Measurements from ENCODE around the gene CLDN18.

DNA sequence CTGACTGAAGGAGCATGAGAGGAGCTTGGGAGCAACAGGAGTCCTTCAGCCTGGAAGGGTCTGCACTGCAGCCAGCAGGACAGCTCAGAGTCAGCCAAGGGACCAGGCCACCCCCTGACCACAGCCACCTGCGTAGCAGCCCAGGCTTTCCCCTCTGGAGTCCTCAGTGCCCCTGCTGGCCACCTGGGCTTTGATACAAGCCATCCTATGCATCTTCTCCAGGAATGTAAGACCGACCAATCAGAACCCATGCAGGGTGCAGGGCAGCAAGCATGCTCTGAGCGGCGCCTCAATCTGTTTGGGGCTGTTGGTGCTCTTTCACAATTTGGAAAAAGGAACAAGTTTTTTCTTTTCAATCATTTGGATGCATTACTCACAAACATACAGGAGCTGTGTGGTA is 53.5 kb downstream of the CLDN18 start:
- TF ChIP-seq POLR2AphosphoS5 (IDR thresholded peaks at IDR 0.05) = no peak
- TF ChIP-seq, protein P1, sequence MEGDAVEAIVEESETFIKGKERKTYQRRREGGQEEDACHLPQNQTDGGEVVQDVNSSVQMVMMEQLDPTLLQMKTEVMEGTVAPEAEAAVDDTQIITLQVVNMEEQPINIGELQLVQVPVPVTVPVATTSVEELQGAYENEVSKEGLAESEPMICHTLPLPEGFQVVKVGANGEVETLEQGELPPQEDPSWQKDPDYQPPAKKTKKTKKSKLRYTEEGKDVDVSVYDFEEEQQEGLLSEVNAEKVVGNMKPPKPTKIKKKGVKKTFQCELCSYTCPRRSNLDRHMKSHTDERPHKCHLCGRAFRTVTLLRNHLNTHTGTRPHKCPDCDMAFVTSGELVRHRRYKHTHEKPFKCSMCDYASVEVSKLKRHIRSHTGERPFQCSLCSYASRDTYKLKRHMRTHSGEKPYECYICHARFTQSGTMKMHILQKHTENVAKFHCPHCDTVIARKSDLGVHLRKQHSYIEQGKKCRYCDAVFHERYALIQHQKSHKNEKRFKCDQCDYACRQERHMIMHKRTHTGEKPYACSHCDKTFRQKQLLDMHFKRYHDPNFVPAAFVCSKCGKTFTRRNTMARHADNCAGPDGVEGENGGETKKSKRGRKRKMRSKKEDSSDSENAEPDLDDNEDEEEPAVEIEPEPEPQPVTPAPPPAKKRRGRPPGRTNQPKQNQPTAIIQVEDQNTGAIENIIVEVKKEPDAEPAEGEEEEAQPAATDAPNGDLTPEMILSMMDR (IDR thresholded peaks at IDR 0.05) = no peak
- TF ChIP-seq POLR2A (IDR thresholded peaks at IDR 0.05; ENCODE audit: low read depth) = no peak

Measured in esophagus muscularis mucosa (tissue), 3 donors.